Measurements from ENCODE around the gene ARID1B.

DNA sequence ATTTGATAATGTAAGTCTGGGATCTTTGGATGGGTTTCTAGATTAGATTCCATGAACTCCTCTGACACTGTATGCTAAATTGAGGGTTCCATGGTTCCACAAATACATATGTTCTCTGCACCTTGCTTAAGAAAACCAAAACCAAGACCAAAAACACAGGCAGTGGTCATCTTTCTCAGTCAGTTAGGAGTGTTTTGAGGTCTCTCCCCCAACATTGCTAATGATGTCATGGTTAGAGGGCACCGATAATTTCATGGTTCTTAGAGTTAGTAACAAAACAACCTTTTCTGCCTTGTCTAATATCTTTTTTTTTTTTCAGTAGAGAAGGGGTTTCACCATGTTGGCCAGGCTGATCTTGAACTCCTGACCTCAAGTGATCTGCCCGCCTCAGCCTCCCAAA is 44.5 kb downstream of the ARID1B start:
- TF ChIP-seq, protein P1, sequence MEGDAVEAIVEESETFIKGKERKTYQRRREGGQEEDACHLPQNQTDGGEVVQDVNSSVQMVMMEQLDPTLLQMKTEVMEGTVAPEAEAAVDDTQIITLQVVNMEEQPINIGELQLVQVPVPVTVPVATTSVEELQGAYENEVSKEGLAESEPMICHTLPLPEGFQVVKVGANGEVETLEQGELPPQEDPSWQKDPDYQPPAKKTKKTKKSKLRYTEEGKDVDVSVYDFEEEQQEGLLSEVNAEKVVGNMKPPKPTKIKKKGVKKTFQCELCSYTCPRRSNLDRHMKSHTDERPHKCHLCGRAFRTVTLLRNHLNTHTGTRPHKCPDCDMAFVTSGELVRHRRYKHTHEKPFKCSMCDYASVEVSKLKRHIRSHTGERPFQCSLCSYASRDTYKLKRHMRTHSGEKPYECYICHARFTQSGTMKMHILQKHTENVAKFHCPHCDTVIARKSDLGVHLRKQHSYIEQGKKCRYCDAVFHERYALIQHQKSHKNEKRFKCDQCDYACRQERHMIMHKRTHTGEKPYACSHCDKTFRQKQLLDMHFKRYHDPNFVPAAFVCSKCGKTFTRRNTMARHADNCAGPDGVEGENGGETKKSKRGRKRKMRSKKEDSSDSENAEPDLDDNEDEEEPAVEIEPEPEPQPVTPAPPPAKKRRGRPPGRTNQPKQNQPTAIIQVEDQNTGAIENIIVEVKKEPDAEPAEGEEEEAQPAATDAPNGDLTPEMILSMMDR (tag by site-specific recombination; IDR thresholded peaks at IDR 0.05), result no peak
- TF ChIP-seq ZNF416 (tag by site-specific recombination; IDR thresholded peaks at IDR 0.05), result no peak
- no peak for TF ChIP-seq ZSCAN30 (tag by site-specific recombination; IDR thresholded peaks at IDR 0.05)
- TF ChIP-seq ZSCAN23 (tag by site-specific recombination; IDR thresholded peaks at IDR 0.05), result no peak
- no peak for TF ChIP-seq YY1 (tag by site-specific recombination; IDR thresholded peaks at IDR 0.05)
- no peak for TF ChIP-seq ZNF37A (tag by site-specific recombination; IDR thresholded peaks at IDR 0.05)
- TF ChIP-seq, protein P2, sequence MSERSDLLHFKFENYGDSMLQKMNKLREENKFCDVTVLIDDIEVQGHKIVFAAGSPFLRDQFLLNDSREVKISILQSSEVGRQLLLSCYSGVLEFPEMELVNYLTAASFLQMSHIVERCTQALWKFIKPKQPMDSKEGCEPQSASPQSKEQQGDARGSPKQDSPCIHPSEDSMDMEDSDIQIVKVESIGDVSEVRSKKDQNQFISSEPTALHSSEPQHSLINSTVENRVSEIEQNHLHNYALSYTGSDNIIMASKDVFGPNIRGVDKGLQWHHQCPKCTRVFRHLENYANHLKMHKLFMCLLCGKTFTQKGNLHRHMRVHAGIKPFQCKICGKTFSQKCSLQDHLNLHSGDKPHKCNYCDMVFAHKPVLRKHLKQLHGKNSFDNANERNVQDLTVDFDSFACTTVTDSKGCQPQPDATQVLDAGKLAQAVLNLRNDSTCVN (tag by site-specific recombination; optimal IDR thresholded peaks at IDR 0.05), result no peak

All from HEK293 (cell line).